ENCODE results near the gene TGFB2.

Gene TGFB2

GRCh38 chr1:218364028-218364710 lies 19.0 kb downstream of the TGFB2 start:
- no peak overlapping the region for H3K27ac ChIP-seq
- TF ChIP-seq CTCF (conservative IDR thresholded peaks at IDR 0.05): no peak

GRCh38 chr1:218365226-218365999 lies 20.3 kb downstream of the TGFB2 start:
- TF ChIP-seq CTCF (conservative IDR thresholded peaks at IDR 0.05): no peak

GRCh38 chr1:218366322-218367052 lies 21.4 kb downstream of the TGFB2 start:
- TF ChIP-seq CTCF (conservative IDR thresholded peaks at IDR 0.05): no peak
- H3K27ac ChIP-seq: no peak overlapping the region

More at GRCh38 chr1:218365226-218365999, 20.3 kb downstream of the TGFB2 start:
- no peak overlapping the region for H3K27ac ChIP-seq

GRCh38 chr1:218367118-218367517 lies 22.0 kb downstream of the TGFB2 start:
- no peak for TF ChIP-seq CTCF (conservative IDR thresholded peaks at IDR 0.05)

GRCh38 chr1:218368686-218369085 lies 23.6 kb downstream of the TGFB2 start:
- TF ChIP-seq CTCF (conservative IDR thresholded peaks at IDR 0.05): no peak
- no peak overlapping the region for H3K27ac ChIP-seq

More at GRCh38 chr1:218367118-218367517, 22.0 kb downstream of the TGFB2 start:
- H3K27ac ChIP-seq: no peak overlapping the region

GRCh38 chr1:218369688-218370511 lies 24.8 kb downstream of the TGFB2 start:
- no peak for TF ChIP-seq CTCF (conservative IDR thresholded peaks at IDR 0.05)
- no peak overlapping the region for H3K27ac ChIP-seq

All from VCaP (cell line).